GM21515 (cell line): ENCODE data around the gene SYNE2.

Source experiments
- ATAC-seq: cut with Tn5 transposase; IDR thresholded peaks from one replicate; pipeline ENCODE4 v1.9.1; 2021; ENCODE audit not compliant: unreplicated experiment

SYNE2 gene

DNA sequence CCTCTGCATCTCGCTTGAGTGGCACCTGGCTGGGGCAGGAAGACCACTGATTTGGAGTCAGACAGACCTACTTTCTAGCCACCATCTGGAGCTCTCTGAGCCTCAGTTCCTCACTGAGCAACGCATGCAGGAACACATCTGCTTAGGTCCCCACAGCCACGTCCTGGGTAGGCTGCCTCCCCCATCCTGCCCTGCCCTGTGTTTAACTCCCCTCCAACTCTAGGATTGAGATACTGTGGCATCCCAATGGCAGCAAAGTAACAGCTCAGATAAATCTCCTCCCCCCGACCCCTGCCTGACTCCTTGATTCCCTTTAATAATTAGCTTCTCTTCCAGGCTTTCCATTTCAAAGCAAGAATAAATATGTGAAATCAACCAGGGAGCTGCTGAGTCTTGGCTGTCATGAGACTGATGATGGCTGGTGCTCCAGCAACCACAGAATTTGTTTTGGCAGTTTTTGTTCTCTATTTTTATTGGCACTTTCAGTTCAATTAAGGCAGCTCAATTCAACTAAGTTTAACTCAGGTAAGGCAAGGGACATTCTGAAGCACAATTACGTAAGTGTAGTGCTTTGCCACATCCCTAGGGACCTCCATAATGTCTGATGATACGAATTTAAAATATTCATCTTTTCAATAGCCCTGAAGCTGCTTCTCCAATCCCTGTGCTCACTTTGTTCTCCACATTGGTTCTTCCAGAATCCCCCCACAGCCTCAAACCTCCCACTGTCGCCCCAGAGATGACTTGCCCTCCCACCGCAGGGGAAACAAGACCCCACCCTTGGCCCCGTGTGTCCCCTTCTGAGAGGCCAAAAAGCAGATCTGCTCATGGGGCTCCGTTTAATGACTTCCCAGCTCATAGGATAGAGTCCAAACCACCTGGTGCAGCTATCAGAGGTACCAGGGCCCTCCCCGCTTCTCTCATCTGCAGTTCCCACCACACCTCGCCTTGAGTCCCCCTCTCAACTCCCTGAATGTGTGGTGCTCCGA is 383.1 kb downstream of the SYNE2 start:
- peak; percentile 75 for ATAC-seq

DNA sequence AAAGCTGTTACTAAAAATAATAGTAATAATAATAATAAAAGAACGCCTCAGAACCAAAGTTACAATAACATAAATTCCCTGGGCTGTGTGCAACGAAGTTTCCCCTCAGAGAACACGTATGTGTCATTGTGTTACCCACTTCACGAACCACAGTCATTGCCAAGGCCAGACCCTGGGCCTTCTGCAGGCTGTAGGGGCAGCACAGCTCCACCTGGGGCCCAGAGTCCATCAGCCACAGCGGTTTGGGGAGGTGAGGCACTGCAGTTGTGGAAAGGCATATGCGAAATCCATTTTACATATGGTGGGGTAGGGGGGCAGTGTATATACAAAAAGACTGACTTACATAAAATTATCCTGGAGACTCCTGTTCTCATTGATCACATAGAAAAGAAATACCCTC is 385.2 kb downstream of the SYNE2 start:
- no peak for ATAC-seq

DNA sequence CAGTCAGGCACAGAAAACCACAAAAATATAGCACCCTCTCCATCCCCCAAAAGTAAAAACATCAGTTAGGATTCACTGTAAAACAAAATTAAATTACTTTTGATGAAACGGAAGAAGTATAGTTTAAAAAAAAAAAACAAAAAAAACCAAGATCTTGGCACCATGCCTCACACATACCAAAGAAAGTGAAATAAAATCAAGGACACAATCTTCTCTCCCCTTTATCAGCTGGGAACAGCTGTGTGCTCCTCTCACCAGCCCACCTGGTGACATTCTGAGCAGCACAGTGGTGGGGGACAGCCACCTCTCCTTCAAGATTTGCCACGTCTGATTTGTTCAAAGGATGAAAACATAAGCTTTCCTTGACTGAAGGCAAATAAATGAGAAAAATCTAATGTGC is 385.8 kb downstream of the SYNE2 start:
- ATAC-seq, result no peak

DNA sequence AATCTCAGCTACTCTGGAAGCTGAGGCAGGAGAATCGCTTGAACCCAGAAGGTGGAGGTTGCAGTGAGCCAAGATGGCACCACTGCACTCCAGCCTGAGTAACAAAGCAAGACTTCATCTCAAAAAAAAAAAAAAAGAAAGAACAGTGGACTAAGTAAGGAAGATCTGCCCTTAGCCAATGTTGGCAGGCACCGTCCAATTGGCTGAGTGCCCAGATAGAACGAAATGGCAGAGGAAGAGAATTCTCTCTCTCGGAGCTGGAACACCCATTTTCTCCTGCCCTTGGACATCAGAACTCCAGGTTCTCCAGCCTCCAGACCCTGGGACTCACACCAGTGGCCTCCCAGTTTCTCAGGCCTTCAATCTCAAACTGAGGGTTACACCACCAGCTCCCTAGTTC is 391.5 kb downstream of the SYNE2 start:
- ATAC-seq, result no peak

- ATAC-seq, result no peak
Measured at GRCh38 chr14:64245491-64245890, 392.7 kb downstream of the SYNE2 start.

GRCh38 chr14:64246688-64247087 is 393.9 kb downstream of the SYNE2 start:
- ATAC-seq, result no peak

GRCh38 chr14:64247195-64247594 is 394.4 kb downstream of the SYNE2 start:
- ATAC-seq, result no peak

GRCh38 chr14:64248689-64249088 is 395.9 kb downstream of the SYNE2 start:
- ATAC-seq, result no peak

DNA sequence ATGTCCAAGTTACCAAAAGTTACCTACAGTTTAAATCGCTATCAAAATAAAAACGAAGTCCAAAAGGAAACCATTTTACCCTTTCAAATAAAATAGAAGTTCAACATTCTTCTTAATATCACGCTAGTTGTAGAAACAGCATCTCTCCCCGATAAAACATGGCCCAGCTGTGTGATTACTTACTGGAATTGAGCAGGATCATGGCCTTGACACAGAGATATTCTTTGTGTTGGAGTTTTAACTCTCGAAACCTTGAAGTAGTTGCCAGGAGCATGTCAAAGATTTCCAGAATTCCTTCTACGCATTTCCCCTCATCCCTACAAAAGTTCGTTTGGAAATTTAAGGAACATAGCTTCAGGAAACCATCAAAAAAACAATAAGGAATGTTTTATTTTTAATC is 396.6 kb downstream of the SYNE2 start:
- no peak for ATAC-seq

DNA sequence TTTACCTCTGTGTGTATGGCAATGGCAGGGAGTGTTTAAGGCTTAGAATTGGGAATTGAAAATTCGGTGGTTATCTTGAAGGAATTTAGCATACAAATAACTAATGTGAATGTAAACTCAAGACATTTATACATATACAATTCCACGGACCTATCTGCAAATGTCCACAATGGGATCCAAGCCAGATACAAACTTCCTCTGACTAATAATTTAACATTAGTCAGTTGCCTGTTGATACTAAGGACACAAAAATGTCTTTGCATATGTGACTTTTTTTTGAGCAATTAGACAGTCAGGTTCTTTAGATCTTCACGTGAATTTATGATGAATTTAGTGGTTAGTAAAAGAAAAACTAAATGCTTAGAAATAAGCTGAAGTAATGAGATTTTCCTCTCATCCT is 400.9 kb downstream of the SYNE2 start:
- ATAC-seq, result no peak

GRCh38 chr14:64255756-64256155 is 403.0 kb downstream of the SYNE2 start:
- no peak for ATAC-seq

DNA sequence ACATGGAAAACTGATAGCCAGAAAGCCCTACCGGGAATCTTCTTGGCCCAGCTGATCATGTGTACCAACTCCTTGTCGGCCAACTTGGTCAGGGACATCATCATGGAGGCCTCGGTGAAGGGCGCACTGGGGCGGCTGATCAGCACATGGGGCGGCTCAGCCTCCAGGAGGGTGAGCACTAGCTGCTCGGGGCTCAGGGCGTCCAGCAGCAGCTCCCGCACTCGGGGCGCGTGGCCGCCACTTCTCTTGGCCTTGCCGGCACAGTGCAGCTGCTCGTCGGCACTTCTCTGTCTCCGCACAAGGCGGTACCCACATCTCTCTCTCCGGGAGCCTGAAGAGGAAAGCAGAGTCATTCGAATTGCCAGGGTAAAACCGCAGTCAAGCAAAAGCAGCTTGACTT is 407.6 kb downstream of the SYNE2 start:
- ATAC-seq, result no peak

GRCh38 chr14:64265222-64265621 is 412.4 kb downstream of the SYNE2 start:
- no peak for ATAC-seq

DNA sequence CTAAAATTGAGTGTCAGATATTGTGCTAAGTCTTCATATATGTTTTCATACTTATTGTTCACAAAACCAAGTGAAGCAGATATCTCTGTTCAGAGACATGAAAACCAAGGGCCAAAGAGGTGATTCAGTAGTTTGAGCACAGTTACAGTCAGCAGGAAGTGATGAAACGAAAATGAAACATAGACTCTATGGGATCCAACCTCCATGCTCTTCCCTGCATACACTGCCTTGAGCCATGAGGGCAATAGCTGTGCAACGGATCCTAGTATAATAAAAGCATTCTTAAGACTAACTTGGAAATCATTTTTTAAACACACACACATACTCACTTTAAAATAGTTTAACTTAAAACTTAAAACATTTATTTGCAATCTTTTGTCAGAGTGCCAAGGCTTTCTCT is 413.4 kb downstream of the SYNE2 start:
- no peak for ATAC-seq

- ATAC-seq, result no peak
Measured at GRCh38 chr14:64272019-64272418, 419.2 kb downstream of the SYNE2 start.
